WTC11 (cell line): ENCODE measurements around the gene SLC5A8. TPM values are rescaled to one million over a fixed set of nuclear protein-coding genes. Genes with fewer than 3 reads are reported as not detected.

ENCODE experiments used
- ATAC-seq: fragments of 200-7000 bp; cut with Tn5 transposase; 2 replicates; pipeline ENCODE4 v1.10.0; 2021; ENCODE audit warnings: mild to moderate bottlenecking, moderate library complexity
- CTCF ChIA-PET: fragments of 300-600 bp; sonication (Branson Sonifier 250); formaldehyde crosslinking; loops from one replicate; lab custom pipeline; 2021; ENCODE audit warnings: antibody characterized with exemption; lab: Charles Lee
- POLR2A ChIA-PET: fragments of 350-600 bp; sonication (Branson Sonifier 250); formaldehyde crosslinking; loops from one replicate; lab custom pipeline; 2021; ENCODE audit warnings: antibody characterized with exemption; lab: Charles Lee
- DNase-seq: peaks from one replicate; pipeline ENCODE4 v3.0.0; 2021; ENCODE audit warnings: low spot score
- H3K27ac Mint-ChIP-seq: 2 replicates; pipeline ENCODE4 v1.8.0; 2021; ENCODE audit warnings: mixed read lengths
- H3K27me3 Mint-ChIP-seq: 2 replicates; pipeline ENCODE4 v1.8.0; 2021; ENCODE audit warnings: low read depth, mild to moderate bottlenecking, moderate library complexity, mixed read lengths
- H3K36me3 Mint-ChIP-seq: 2 replicates; pipeline ENCODE4 v1.8.0; 2021; ENCODE audit warnings: mixed read lengths
- H3K4me1 Mint-ChIP-seq: 2 replicates; pipeline ENCODE4 v1.8.0; 2022; ENCODE audit warnings: mixed read lengths
- H3K4me3 Mint-ChIP-seq: 2 replicates; pipeline ENCODE4 v1.8.0; 2021; ENCODE audit warnings: mild to moderate bottlenecking, moderate library complexity, mixed read lengths
- H3K9me3 Mint-ChIP-seq: 2 replicates; pipeline ENCODE4 v1.8.0; 2021; ENCODE audit warnings: mixed read lengths
- HMGA2 ChIP-seq: fragments of 250-450 bp; sonication (Bioruptor Pico); IDR thresholded peaks from 2 replicates; pipeline ENCODE4 v1.4.0; 2021; ENCODE audit warnings: mild to moderate bottlenecking, moderate library complexity
- JUN ChIP-seq: sonication (generic); formaldehyde crosslinking; IDR thresholded peaks from 2 replicates; pipeline ENCODE4 v1.8.0; 2023; ENCODE audit warnings: mild to moderate bottlenecking, missing genetic modification reagents
- NFE2L1 ChIP-seq: sonication (generic); formaldehyde crosslinking; IDR thresholded peaks from 2 replicates; pipeline ENCODE4 v1.8.1; 2023; ENCODE audit warnings: missing genetic modification reagents
- NFYB ChIP-seq: sonication (generic); formaldehyde crosslinking; conservative IDR thresholded peaks from 2 replicates; pipeline ENCODE4 v1.8.0; 2022; ENCODE audit warnings: low read depth, missing genetic modification reagents
- ZNF138 ChIP-seq: sonication (generic); formaldehyde crosslinking; conservative IDR thresholded peaks from 2 replicates; pipeline ENCODE4 v1.8.1; 2022; ENCODE audit warnings: mild to moderate bottlenecking, moderate library complexity, missing genetic modification reagents
- ZNF219 ChIP-seq: sonication (generic); formaldehyde crosslinking; IDR thresholded peaks from 2 replicates; pipeline ENCODE4 v1.8.0; 2023; ENCODE audit warnings: missing genetic modification reagents, mild to moderate bottlenecking, borderline replicate concordance
- ZNF416 ChIP-seq: fragments of 250-450 bp; sonication (Bioruptor Pico); IDR thresholded peaks from 2 replicates; pipeline ENCODE4 v1.9.0; 2021; ENCODE audit warnings: mild to moderate bottlenecking, inconsistent platforms
- ZNF423 ChIP-seq: fragments of 250-450 bp; sonication (Bioruptor Pico); IDR thresholded peaks from 2 replicates; pipeline ENCODE4 v2.1.2; 2022; ENCODE audit warnings: mild to moderate bottlenecking, moderate library complexity
- total RNA-seq: library from RNA; stranded (reverse); gene quantifications from 3 replicates; pipeline ENCODE4 v1.2.3, GENCODE V29; 2021
- TF ChIP-seq, protein P1 (sequence below): fragments of 250-450 bp; sonication (Bioruptor Pico); IDR thresholded peaks from 2 replicates; pipeline ENCODE4 v1.8.0; 2021; ENCODE audit warnings: mild to moderate bottlenecking
- TF ChIP-seq, protein P2 (sequence below): sonication (generic); formaldehyde crosslinking; IDR thresholded peaks from 2 replicates; pipeline ENCODE4 v1.8.0; 2022; ENCODE audit warnings: missing genetic modification reagents
- TF ChIP-seq, protein P3 (sequence below): sonication (generic); formaldehyde crosslinking; conservative IDR thresholded peaks from 2 replicates; pipeline ENCODE4 v1.8.1; 2023; ENCODE audit warnings: mild to moderate bottlenecking, low read depth, missing genetic modification reagents, moderate library complexity
- TF ChIP-seq, protein P4 (sequence below): sonication (generic); formaldehyde crosslinking; conservative IDR thresholded peaks from 2 replicates; pipeline ENCODE4 v1.8.1; 2022; ENCODE audit warnings: mild to moderate bottlenecking, missing genetic modification reagents
- TF ChIP-seq, protein P5 (sequence below): sonication (generic); formaldehyde crosslinking; IDR thresholded peaks from 2 replicates; pipeline ENCODE4 v1.8.1; 2022; ENCODE audit warnings: low read depth, missing genetic modification reagents, borderline replicate concordance
- TF ChIP-seq, protein P6 (sequence below): sonication (generic); formaldehyde crosslinking; IDR thresholded peaks from 2 replicates; pipeline ENCODE4 v1.8.1; 2023; ENCODE audit warnings: mild to moderate bottlenecking, missing genetic modification reagents
- TF ChIP-seq, protein P7 (sequence below): sonication (generic); formaldehyde crosslinking; IDR thresholded peaks from 2 replicates; pipeline ENCODE4 v1.8.0; 2022; ENCODE audit warnings: mild to moderate bottlenecking, missing genetic modification reagents
- TF ChIP-seq, protein P8 (sequence below): sonication (generic); formaldehyde crosslinking; IDR thresholded peaks from 2 replicates; pipeline ENCODE4 v1.8.0; 2022; ENCODE audit warnings: mild to moderate bottlenecking, missing genetic modification reagents
- TF ChIP-seq, protein P9 (sequence below): sonication (generic); formaldehyde crosslinking; IDR thresholded peaks from 2 replicates; pipeline ENCODE4 v1.8.0; 2022; ENCODE audit warnings: mild to moderate bottlenecking, missing genetic modification reagents
- TF ChIP-seq, protein P10 (sequence below): sonication (generic); formaldehyde crosslinking; IDR thresholded peaks from 2 replicates; pipeline ENCODE4 v1.8.1; 2023; ENCODE audit warnings: mild to moderate bottlenecking, moderate library complexity, missing genetic modification reagents

Gene SLC5A8
- total RNA-seq, 1 experiment from 2014 or later = not detected

DNA sequence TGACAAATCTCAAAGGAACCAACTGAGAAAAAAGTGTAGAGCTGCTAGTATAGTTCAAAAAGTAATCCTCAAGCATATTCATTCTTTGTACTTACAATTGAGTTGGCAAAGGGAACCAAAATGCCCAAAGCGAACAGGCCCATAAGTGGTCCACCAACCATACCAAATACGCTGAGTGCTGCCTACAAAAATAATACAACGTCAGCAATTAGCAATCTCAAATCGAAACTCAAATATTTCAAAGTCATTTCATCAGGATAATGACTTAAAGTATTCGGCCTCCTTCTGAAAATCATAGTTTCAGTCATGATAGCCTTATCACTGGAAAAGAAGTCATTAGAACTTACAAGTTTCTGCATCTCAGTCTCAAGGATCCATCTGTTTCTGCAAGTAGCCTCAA lies 42.0 kb downstream of the SLC5A8 start:
- no peaks in the 10 kb centered on the region for H3K36me3 Mint-ChIP-seq
- H3K4me1 Mint-ChIP-seq = no peaks in the 10 kb centered on the region
- DNase-seq (no peak), ATAC-seq (no peak)
- no peak overlapping the region for H3K4me3 Mint-ChIP-seq
- CTCF ChIA-PET = interaction anchor here (0.6 kb wide), 1 partner anchor 391 kb away, joined by 4 read pairs; no protein-coding TSS in a partner anchor
- POLR2A ChIA-PET = no interaction called here
- TF ChIP-seq, protein P1, sequence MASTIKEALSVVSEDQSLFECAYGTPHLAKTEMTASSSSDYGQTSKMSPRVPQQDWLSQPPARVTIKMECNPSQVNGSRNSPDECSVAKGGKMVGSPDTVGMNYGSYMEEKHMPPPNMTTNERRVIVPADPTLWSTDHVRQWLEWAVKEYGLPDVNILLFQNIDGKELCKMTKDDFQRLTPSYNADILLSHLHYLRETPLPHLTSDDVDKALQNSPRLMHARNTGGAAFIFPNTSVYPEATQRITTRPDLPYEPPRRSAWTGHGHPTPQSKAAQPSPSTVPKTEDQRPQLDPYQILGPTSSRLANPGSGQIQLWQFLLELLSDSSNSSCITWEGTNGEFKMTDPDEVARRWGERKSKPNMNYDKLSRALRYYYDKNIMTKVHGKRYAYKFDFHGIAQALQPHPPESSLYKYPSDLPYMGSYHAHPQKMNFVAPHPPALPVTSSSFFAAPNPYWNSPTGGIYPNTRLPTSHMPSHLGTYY (CRISPR knock-in tag) = no peak
- TF ChIP-seq, protein P2, sequence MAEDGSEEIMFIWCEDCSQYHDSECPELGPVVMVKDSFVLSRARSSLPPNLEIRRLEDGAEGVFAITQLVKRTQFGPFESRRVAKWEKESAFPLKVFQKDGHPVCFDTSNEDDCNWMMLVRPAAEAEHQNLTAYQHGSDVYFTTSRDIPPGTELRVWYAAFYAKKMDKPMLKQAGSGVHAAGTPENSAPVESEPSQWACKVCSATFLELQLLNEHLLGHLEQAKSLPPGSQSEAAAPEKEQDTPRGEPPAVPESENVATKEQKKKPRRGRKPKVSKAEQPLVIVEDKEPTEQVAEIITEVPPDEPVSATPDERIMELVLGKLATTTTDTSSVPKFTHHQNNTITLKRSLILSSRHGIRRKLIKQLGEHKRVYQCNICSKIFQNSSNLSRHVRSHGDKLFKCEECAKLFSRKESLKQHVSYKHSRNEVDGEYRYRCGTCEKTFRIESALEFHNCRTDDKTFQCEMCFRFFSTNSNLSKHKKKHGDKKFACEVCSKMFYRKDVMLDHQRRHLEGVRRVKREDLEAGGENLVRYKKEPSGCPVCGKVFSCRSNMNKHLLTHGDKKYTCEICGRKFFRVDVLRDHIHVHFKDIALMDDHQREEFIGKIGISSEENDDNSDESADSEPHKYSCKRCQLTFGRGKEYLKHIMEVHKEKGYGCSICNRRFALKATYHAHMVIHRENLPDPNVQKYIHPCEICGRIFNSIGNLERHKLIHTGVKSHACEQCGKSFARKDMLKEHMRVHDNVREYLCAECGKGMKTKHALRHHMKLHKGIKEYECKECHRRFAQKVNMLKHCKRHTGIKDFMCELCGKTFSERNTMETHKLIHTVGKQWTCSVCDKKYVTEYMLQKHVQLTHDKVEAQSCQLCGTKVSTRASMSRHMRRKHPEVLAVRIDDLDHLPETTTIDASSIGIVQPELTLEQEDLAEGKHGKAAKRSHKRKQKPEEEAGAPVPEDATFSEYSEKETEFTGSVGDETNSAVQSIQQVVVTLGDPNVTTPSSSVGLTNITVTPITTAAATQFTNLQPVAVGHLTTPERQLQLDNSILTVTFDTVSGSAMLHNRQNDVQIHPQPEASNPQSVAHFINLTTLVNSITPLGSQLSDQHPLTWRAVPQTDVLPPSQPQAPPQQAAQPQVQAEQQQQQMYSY (CRISPR knock-in tag) = no peak
- TF ChIP-seq, protein P3, sequence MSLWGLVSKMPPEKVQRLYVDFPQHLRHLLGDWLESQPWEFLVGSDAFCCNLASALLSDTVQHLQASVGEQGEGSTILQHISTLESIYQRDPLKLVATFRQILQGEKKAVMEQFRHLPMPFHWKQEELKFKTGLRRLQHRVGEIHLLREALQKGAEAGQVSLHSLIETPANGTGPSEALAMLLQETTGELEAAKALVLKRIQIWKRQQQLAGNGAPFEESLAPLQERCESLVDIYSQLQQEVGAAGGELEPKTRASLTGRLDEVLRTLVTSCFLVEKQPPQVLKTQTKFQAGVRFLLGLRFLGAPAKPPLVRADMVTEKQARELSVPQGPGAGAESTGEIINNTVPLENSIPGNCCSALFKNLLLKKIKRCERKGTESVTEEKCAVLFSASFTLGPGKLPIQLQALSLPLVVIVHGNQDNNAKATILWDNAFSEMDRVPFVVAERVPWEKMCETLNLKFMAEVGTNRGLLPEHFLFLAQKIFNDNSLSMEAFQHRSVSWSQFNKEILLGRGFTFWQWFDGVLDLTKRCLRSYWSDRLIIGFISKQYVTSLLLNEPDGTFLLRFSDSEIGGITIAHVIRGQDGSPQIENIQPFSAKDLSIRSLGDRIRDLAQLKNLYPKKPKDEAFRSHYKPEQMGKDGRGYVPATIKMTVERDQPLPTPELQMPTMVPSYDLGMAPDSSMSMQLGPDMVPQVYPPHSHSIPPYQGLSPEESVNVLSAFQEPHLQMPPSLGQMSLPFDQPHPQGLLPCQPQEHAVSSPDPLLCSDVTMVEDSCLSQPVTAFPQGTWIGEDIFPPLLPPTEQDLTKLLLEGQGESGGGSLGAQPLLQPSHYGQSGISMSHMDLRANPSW = no peak
- no peak for TF ChIP-seq HMGA2
- TF ChIP-seq ZNF219 (CRISPR knock-in tag) = no peak
- no peak for TF ChIP-seq ZNF423
- TF ChIP-seq, all 79 proteins: peak for 0
- Mint-ChIP-seq H3K27me3 (no peaks in the 10 kb centered on the region), H3K27ac (no peak overlapping the region), H3K9me3 (no peaks in the 10 kb centered on the region)

DNA sequence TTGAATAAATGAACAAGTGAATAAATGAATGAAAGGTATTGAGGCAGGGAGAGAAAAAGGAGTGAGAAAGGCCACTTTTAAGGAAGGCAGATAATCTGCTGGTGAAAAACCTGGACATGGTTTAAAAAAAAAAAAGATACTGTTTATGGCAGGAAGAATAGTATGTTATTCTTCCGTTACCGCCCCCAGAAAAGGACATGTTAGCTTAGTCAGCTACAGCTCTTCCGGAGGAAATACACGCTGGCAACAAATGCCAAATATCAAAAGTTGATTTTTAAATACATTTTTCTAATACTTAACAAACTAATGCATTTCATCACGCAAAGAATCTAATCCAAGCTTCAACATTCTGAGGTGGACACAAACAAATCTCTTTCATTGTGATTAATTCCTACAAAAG lies 43.2 kb downstream of the SLC5A8 start:
- ChIA-PET POLR2A (no interaction called here), CTCF (no interaction called here)
- no peak for TF ChIP-seq ZNF423
- TF ChIP-seq, protein P4, sequence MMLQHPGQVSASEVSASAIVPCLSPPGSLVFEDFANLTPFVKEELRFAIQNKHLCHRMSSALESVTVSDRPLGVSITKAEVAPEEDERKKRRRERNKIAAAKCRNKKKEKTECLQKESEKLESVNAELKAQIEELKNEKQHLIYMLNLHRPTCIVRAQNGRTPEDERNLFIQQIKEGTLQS = no peak
- TF ChIP-seq, protein P5, sequence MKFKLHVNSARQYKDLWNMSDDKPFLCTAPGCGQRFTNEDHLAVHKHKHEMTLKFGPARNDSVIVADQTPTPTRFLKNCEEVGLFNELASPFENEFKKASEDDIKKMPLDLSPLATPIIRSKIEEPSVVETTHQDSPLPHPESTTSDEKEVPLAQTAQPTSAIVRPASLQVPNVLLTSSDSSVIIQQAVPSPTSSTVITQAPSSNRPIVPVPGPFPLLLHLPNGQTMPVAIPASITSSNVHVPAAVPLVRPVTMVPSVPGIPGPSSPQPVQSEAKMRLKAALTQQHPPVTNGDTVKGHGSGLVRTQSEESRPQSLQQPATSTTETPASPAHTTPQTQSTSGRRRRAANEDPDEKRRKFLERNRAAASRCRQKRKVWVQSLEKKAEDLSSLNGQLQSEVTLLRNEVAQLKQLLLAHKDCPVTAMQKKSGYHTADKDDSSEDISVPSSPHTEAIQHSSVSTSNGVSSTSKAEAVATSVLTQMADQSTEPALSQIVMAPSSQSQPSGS = no peak
- TF ChIP-seq, protein P6, sequence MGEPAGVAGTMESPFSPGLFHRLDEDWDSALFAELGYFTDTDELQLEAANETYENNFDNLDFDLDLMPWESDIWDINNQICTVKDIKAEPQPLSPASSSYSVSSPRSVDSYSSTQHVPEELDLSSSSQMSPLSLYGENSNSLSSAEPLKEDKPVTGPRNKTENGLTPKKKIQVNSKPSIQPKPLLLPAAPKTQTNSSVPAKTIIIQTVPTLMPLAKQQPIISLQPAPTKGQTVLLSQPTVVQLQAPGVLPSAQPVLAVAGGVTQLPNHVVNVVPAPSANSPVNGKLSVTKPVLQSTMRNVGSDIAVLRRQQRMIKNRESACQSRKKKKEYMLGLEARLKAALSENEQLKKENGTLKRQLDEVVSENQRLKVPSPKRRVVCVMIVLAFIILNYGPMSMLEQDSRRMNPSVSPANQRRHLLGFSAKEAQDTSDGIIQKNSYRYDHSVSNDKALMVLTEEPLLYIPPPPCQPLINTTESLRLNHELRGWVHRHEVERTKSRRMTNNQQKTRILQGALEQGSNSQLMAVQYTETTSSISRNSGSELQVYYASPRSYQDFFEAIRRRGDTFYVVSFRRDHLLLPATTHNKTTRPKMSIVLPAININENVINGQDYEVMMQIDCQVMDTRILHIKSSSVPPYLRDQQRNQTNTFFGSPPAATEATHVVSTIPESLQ (CRISPR knock-in tag) = no peak
- no peak for TF ChIP-seq ZNF138 (CRISPR knock-in tag)
- TF ChIP-seq ZNF219 (CRISPR knock-in tag) = no peak
- no peak for TF ChIP-seq NFYB (CRISPR knock-in tag)
- TF ChIP-seq, protein P7, sequence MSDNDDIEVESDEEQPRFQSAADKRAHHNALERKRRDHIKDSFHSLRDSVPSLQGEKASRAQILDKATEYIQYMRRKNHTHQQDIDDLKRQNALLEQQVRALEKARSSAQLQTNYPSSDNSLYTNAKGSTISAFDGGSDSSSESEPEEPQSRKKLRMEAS (CRISPR knock-in tag) = no peak
- TF ChIP-seq, protein P8, sequence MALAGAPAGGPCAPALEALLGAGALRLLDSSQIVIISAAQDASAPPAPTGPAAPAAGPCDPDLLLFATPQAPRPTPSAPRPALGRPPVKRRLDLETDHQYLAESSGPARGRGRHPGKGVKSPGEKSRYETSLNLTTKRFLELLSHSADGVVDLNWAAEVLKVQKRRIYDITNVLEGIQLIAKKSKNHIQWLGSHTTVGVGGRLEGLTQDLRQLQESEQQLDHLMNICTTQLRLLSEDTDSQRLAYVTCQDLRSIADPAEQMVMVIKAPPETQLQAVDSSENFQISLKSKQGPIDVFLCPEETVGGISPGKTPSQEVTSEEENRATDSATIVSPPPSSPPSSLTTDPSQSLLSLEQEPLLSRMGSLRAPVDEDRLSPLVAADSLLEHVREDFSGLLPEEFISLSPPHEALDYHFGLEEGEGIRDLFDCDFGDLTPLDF (CRISPR knock-in tag) = no peak
- no peak for TF ChIP-seq NFE2L1 (CRISPR knock-in tag)
- TF ChIP-seq, protein P9, sequence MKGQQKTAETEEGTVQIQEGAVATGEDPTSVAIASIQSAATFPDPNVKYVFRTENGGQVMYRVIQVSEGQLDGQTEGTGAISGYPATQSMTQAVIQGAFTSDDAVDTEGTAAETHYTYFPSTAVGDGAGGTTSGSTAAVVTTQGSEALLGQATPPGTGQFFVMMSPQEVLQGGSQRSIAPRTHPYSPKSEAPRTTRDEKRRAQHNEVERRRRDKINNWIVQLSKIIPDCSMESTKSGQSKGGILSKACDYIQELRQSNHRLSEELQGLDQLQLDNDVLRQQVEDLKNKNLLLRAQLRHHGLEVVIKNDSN (CRISPR knock-in tag) = no peak
- TF ChIP-seq ZNF416 (CRISPR knock-in tag) = no peak
- TF ChIP-seq JUN = no peak
- TF ChIP-seq, protein P10, sequence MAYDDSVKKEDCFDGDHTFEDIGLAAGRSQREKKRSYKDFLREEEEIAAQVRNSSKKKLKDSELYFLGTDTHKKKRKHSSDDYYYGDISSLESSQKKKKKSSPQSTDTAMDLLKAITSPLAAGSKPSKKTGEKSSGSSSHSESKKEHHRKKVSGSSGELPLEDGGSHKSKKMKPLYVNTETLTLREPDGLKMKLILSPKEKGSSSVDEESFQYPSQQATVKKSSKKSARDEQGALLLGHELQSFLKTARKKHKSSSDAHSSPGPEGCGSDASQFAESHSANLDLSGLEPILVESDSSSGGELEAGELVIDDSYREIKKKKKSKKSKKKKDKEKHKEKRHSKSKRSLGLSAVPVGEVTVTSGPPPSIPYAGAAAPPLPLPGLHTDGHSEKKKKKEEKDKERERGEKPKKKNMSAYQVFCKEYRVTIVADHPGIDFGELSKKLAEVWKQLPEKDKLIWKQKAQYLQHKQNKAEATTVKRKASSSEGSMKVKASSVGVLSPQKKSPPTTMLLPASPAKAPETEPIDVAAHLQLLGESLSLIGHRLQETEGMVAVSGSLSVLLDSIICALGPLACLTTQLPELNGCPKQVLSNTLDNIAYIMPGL (CRISPR knock-in tag) = no peak
- TF ChIP-seq HMGA2 = no peak
- ATAC-seq = no peak
- Mint-ChIP-seq H3K9me3 (no peaks in the 10 kb centered on the region), H3K27me3 (no peaks in the 10 kb centered on the region), H3K27ac (no peak overlapping the region), H3K4me3 (no peak overlapping the region), H3K36me3 (no peaks in the 10 kb centered on the region), H3K4me1 (no peaks in the 10 kb centered on the region)
- no peak for DNase-seq
